ENCODE results near the gene ERBB2. TPM values are rescaled to one million over a fixed set of nuclear protein-coding genes. Genes with fewer than 3 reads are reported as not detected.
"Not testable (repeated sequence)": the region's sequence is repeated elsewhere in the genome, so short reads cannot be mapped to it uniquely, and the experiment has no call there.

Gene ERBB2
- total and polyA plus RNA-seq, 2 of the 13 experiments (the other 11 are each of a cell fraction or from before 2014, with no cell fraction given) = 57.7 to 64.1 TPM

DNA sequence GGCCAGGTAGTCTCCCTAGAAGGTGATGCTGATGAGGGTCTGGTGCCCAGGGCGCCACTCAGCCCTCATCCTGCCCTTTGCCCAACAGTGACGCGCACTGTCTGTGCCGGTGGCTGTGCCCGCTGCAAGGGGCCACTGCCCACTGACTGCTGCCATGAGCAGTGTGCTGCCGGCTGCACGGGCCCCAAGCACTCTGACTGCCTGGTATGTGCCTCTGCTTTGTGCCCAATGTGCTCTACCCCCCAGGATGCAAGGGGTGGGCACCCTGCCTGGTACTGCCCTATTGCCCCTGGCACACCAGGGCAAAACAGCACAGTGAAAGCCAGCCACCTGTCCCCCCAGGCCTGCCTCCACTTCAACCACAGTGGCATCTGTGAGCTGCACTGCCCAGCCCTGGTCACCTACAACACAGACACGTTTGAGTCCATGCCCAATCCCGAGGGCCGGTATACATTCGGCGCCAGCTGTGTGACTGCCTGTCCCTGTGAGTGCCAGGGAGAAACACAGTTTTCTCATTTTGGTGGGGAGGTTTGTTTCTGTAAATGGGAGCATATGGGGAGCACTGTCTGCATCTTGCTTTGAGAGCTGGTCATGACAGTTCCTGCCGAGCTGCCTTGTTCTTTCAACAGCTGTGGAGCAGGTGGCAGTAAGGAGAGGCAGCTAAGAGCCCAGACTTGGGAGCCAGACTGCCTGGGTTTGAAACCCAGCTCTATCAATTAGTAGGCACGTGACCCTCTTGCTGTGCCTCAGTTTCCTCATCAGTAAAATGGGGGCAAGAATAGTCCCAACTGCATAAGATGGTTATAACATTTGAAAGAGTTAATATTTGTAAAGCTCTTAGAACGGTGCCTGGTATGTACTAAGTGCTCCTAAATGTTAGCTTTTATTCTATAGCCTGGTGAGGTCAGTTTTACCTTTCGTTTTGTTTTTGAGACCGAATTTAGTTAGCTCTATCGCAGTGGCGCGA, 10.4 kb downstream of the ERBB2 start (continued):
- TF ChIP-seq, protein P1, sequence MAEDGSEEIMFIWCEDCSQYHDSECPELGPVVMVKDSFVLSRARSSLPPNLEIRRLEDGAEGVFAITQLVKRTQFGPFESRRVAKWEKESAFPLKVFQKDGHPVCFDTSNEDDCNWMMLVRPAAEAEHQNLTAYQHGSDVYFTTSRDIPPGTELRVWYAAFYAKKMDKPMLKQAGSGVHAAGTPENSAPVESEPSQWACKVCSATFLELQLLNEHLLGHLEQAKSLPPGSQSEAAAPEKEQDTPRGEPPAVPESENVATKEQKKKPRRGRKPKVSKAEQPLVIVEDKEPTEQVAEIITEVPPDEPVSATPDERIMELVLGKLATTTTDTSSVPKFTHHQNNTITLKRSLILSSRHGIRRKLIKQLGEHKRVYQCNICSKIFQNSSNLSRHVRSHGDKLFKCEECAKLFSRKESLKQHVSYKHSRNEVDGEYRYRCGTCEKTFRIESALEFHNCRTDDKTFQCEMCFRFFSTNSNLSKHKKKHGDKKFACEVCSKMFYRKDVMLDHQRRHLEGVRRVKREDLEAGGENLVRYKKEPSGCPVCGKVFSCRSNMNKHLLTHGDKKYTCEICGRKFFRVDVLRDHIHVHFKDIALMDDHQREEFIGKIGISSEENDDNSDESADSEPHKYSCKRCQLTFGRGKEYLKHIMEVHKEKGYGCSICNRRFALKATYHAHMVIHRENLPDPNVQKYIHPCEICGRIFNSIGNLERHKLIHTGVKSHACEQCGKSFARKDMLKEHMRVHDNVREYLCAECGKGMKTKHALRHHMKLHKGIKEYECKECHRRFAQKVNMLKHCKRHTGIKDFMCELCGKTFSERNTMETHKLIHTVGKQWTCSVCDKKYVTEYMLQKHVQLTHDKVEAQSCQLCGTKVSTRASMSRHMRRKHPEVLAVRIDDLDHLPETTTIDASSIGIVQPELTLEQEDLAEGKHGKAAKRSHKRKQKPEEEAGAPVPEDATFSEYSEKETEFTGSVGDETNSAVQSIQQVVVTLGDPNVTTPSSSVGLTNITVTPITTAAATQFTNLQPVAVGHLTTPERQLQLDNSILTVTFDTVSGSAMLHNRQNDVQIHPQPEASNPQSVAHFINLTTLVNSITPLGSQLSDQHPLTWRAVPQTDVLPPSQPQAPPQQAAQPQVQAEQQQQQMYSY (CRISPR knock-in tag; IDR thresholded peaks at IDR 0.05) = no peak
- TF ChIP-seq RFXAP (CRISPR knock-in tag; IDR thresholded peaks at IDR 0.05; ENCODE audit: borderline replicate concordance) (no peak), ZNF138 (CRISPR knock-in tag; IDR thresholded peaks at IDR 0.05; ENCODE audit: low read depth) (no peak), AGO2 (optimal IDR thresholded peaks at IDR 0.05; ENCODE audit: low read depth, low read length) (peak; percentile 28), IKZF1 (IDR thresholded peaks at IDR 0.05) (no peak), ZNF7 (CRISPR knock-in tag; IDR thresholded peaks at IDR 0.05) (no peak), POLR2A (IDR thresholded peaks at IDR 0.05; ENCODE audit: insufficient read depth in 1 of 2, low read depth in 2 of 2, low read length in 2 of 2) (0 out of 4 replicates have a peak, but pooled peaks of 1 of the 2 experiments have one; percentile 28), HDAC6 (IDR thresholded peaks at IDR 0.05; ENCODE audit: low read depth, low read length) (no peak), RBM22 (optimal IDR thresholded peaks at IDR 0.05; ENCODE audit: low read length) (peak; percentile 23), ZNF230 (CRISPR knock-in tag; IDR thresholded peaks at IDR 0.05) (no peak), MAZ (IDR thresholded peaks at IDR 0.05; ENCODE audit: borderline replicate concordance, low read depth, low read length) (no peak), MAZ (CRISPR knock-in tag; IDR thresholded peaks at IDR 0.05; ENCODE audit: low read depth) (no peak), MXI1 (IDR thresholded peaks at IDR 0.05; ENCODE audit: borderline replicate concordance, low read depth, low read length) (no peak), NKX3-1 (CRISPR knock-in tag; IDR thresholded peaks at IDR 0.05) (no peak)
- TF ChIP-seq, protein P2, sequence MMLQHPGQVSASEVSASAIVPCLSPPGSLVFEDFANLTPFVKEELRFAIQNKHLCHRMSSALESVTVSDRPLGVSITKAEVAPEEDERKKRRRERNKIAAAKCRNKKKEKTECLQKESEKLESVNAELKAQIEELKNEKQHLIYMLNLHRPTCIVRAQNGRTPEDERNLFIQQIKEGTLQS (CRISPR knock-in tag; IDR thresholded peaks at IDR 0.05) = no peak
- TF ChIP-seq, protein P3, sequence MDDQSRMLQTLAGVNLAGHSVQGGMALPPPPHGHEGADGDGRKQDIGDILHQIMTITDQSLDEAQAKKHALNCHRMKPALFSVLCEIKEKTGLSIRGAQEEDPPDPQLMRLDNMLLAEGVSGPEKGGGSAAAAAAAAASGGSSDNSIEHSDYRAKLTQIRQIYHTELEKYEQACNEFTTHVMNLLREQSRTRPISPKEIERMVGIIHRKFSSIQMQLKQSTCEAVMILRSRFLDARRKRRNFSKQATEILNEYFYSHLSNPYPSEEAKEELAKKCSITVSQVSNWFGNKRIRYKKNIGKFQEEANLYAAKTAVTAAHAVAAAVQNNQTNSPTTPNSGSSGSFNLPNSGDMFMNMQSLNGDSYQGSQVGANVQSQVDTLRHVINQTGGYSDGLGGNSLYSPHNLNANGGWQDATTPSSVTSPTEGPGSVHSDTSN (CRISPR knock-in tag; IDR thresholded peaks at IDR 0.05; ENCODE audit: borderline replicate concordance) = no peak

DNA sequence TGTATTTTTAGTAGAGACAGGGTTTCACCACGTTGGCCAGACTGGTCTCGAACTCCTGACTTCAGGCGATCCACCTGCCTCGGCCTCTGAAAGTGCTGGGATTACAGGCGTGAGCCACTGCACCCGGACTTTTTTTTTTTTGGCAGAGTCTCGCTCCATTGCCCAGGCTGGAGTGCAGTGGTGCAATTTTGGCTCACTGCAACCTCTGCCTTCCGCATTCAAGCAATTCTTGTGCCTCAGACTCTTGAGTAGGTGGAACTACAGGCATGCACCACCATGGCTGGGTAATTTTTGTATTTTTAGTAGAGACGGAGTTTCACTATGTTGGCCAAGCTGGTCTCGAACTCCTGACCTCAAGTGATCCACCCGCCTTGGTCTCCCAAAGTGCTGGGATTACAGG, 11.2 kb downstream of the ERBB2 start:
- POLR2A ChIA-PET = interaction anchor here (1.1 to 1.7 kb wide), 3 partner anchors 15 to 18 kb away, joined by 3 to 8 read pairs (median 3); no protein-coding TSS in a partner anchor
- WGBS (ENCODE audit: low lambda C conversion rate) = 97% methylated on average over 11 of the region's 11 CpGs
- DNase-seq (ENCODE audit: low spot score); BruUV-seq (replicated peaks); ATAC-seq; H3K4me1 ChIP-seq (ENCODE audit: insufficient read depth, low read length); CTCF ChIA-PET (ENCODE audit: low intra/inter-chr PET ratio, low total read pairs); H3K9me3 ChIP-seq (ENCODE audit: low read length); H3K27ac ChIP-seq (ENCODE audit: extremely low read length, insufficient read depth, low read length); intact Hi-C loops (cut with micrococcal nuclease; ENCODE audit: unreplicated experiment); FAIRE-seq; H2AFZ ChIP-seq (ENCODE audit: low read length); in situ Hi-C loops (cut with HindIII; ENCODE audit: extremely low pct_ligation_motif_present, low pct_unique_long_range_greater_than_20kb); H3K4me2 ChIP-seq (ENCODE audit: low read depth, low read length); H4K20me1 ChIP-seq (ENCODE audit: insufficient read depth, low read length); H3K9ac ChIP-seq (ENCODE audit: insufficient read depth, low read depth, low read length); H3K4me3 ChIP-seq (replicated peaks in 1 of 3; ENCODE audit: insufficient read depth in 1 of 3, low read depth in 2 of 3, low read length in 3 of 3); H3K79me2 ChIP-seq (ENCODE audit: insufficient read depth, low read length); H3K27me3 ChIP-seq (ENCODE audit: control insufficient read depth in 1 of 2, insufficient read depth in 2 of 2, low read length in 2 of 2): not testable (repeated sequence)
- peaks cover 55 to 88% of the 10 kb centered on the region in 2 experiments for H3K36me3 ChIP-seq (replicated peaks in 1 of 2; ENCODE audit: control insufficient read depth in 1 of 2, insufficient read depth in 2 of 2, low read length in 2 of 2)
